Stomach (tissue), 9 donors: ENCODE results near the gene LZTR1. TPM values are rescaled to one million over a fixed set of nuclear protein-coding genes. Genes with fewer than 3 reads are reported as not detected.
"Not testable (repeated sequence)": the region's sequence is repeated elsewhere in the genome, so short reads cannot be mapped to it uniquely, and the experiment has no call there.

Source experiments
- DNase-seq, 2 donors: peaks; one replicate each; pipeline versions ENCODE4 v3.0.0 to v3.0.0-alpha.2; 2013 to 2019
- H3K27ac ChIP-seq, 5 donors: fragments of 200-600 bp in 4 of 5; sonication (generic) in 4 of 5; one replicate each; pipeline ENCODE4 v1.5.1; 2013 to 2019; ENCODE audit warnings: mild to moderate bottlenecking in 1 of 5, moderate library complexity in 1 of 5
- H3K27me3 ChIP-seq, 3 donors: fragments of 200-600 bp; sonication (generic); one replicate each; pipeline ENCODE4 v1.5.1; 2017 to 2019; ENCODE audit warnings: mixed run types in 1 of 3
- H3K36me3 ChIP-seq, 4 donors: fragments of 200-600 bp; sonication (generic); 1 replicate in 3 of 4; 2 replicates in 1 of 4; pipeline ENCODE4 v1.5.1; 2016 to 2019
- H3K4me1 ChIP-seq, 4 donors: fragments of 200-600 bp; sonication (generic); one replicate each; pipeline ENCODE4 v1.5.1; 2016 to 2019
- H3K4me3 ChIP-seq, 4 donors: fragments of 200-600 bp; sonication (generic) in 3 of 4; one replicate each; pipeline ENCODE4 v1.5.1; 2016 to 2019; ENCODE audit warnings: mild to moderate bottlenecking in 1 of 4
- H3K9me3 ChIP-seq, 4 donors: fragments of 200-600 bp; sonication (generic); one replicate each; pipeline ENCODE4 v1.5.1; 2016 to 2019
- EP300 ChIP-seq: sonication (generic); formaldehyde crosslinking; IDR thresholded peaks from one replicate; pipeline ENCODE4 v1.6.1; 2017; ENCODE audit warnings: antibody characterized with exemption
- POLR2A ChIP-seq, 4 donors: fragments of 450-650 bp; IDR thresholded peaks; one replicate each; pipeline ENCODE4 v1.6.1; 2016; ENCODE audit warnings: antibody characterized with exemption in 4 of 4, control low read depth in 2 of 4, mild to moderate bottlenecking in 1 of 4, moderate library complexity in 1 of 4
- POLR2AphosphoS5 ChIP-seq, 3 donors: sonication (generic); formaldehyde crosslinking; IDR thresholded peaks; one replicate each; pipeline ENCODE4 v1.6.1; 2016; ENCODE audit warnings: antibody characterized with exemption in 3 of 3
- WGBS, 5 donors: extraction: QIAGEN DNeasy Blood & Tissue Kit in 3 of 5; methylation state at CpG; one replicate each; pipeline versions ENCODE4 v1.1.5 to v1.1.7; 2013 to 2018; 5-methylcytosine and 5-hydroxymethylcytosine counted together
- intact Hi-C: fragments of 100-400 bp; cut with DNase I; formaldehyde crosslinking; loops from one replicate; pipeline ENCODE4 v1.15.1; 2023; ENCODE audit warnings: low total_unique reads
- polyA plus RNA-seq, 3 donors: library from polyadenylated mRNA; stranded (reverse); fragments of 200-250 nt; gene quantifications; one replicate each; pipeline ENCODE4 v1.2.3, GENCODE V29; 2013
- total RNA-seq, 5 donors: library from RNA; depleted of rRNA; stranded (reverse); fragments of >200 nt; gene quantifications; one replicate each; pipeline versions ENCODE4 v1.1.0 to v1.2.3, GENCODE V29; 2014 to 2016
- TF ChIP-seq, protein P1 (sequence below), 7 experiments: fragments of 450-650 bp in 4 of 7; fragments of 200-600 bp in 3 of 7; sonication (generic) in 3 of 7; IDR thresholded peaks; one replicate each; pipeline ENCODE4 v1.5.1; 2016 to 2019; ENCODE audit warnings: antibody characterized with exemption in 7 of 7, control low read depth in 2 of 7, mild to moderate bottlenecking in 1 of 7
- donor health status: healthy with polysubstance abuse.
- donor health status: Bipolar disorder and iron deficiency.
- donor health status: healthy.

LZTR1 gene
- total and polyA plus RNA-seq, 8 donors: 13.7 to 148 (median 29.5) TPM

DNA sequence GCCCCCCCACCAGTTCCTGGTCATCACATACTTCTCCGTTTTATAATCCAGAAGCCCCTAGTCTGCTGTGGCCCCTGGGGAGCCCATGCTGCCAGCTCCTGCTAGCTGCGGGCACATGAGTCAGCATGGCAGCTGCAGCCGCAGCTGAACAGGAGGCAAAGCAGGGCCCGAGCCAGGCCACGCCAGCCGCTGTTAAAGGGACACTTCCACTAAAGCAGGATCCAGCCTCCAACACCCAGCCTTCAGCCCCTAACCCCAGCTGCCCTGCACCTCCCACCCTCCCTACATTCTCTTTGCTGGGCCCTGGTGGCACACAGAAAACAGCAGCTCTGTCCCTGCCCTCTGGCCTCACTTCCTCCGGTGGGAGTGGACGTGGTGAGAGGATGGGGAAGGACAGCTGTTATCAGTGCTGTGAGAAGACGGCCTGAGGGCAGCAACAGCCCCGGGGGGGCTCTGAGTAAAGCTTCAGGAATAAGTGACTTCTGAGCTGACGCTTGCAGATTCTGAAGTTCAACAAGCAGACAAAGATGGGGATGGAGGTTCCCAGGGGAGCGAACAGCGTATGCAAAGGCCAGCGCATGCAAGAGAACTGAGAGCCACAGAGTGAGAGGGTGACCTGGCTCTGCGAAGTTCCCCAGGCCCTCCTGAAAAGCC lies 63.0 kb downstream of the LZTR1 start:
- Histone ChIP-seq H3K27ac (peak overlapping the region in 1 of 5 donors; percentile 52), H3K36me3 (no peaks in the 10 kb centered on the region), H3K9me3 (no peaks in the 10 kb centered on the region), H3K4me3 (peak overlapping the region; percentile 32 to 51 (median 46)), H3K27me3 (peaks cover 0 to 19% (median 5%) of the 10 kb centered on the region in 3 donors), H3K4me1 (peaks cover 9 to 29% (median 16%) of the 10 kb centered on the region in 4 donors)
- DNase-seq: no peak
- TF ChIP-seq POLR2A (IDR thresholded peaks at IDR 0.05): no peak
- TF ChIP-seq POLR2AphosphoS5 (IDR thresholded peaks at IDR 0.05): no peak
- TF ChIP-seq, protein P1, sequence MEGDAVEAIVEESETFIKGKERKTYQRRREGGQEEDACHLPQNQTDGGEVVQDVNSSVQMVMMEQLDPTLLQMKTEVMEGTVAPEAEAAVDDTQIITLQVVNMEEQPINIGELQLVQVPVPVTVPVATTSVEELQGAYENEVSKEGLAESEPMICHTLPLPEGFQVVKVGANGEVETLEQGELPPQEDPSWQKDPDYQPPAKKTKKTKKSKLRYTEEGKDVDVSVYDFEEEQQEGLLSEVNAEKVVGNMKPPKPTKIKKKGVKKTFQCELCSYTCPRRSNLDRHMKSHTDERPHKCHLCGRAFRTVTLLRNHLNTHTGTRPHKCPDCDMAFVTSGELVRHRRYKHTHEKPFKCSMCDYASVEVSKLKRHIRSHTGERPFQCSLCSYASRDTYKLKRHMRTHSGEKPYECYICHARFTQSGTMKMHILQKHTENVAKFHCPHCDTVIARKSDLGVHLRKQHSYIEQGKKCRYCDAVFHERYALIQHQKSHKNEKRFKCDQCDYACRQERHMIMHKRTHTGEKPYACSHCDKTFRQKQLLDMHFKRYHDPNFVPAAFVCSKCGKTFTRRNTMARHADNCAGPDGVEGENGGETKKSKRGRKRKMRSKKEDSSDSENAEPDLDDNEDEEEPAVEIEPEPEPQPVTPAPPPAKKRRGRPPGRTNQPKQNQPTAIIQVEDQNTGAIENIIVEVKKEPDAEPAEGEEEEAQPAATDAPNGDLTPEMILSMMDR (IDR thresholded peaks at IDR 0.05): no peak
- TF ChIP-seq EP300: no peak
- WGBS, 5 donors: 7 to 25% (median 21%) methylated on average over 14 to 15 of the region's 15 CpGs
- intact Hi-C loops: no loop called here

DNA sequence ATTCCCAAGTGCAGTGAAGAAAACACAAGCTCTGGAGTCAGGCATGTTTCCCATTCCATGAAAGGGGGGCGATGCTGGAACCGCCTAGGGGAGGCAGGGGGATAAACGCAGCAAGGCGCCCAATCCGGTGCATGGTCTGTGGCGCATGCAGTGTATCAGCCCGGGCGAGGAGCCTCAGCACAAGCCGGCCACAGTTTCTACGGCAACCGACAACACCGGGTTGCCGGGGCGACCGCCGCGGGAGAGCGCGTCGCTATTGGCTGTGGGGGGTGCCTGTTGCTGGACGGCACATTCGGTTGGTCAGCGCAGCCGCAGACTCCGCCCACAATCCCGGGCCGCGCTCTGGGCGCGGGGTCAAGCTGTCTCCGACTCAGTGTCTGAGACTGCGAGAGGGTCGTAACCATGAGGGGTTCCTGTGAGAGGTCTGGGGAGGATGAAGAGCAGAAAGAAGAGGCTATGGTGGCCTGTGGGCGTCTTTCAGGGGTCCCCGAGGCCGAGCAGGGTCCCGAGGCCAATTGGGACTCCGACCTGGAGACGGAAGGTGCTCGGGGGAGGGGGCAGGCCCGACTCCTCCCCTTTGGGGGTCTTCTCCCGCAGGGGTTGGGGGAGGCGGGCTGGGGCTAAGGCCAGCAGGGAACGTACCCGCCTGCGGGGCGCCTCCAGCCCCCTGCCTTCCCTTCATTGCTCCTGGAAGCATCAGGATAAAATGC lies 63.6 kb downstream of the LZTR1 start, which contains the start of gene LRRC74B:
Gene LRRC74B, plus strand, starts transcription at position 362 of the 710 bp plus-strand sequence. Its CDS starts 41 bp downstream, at position 403.
- H3K27me3 ChIP-seq: peaks cover 0 to 19% (median 5%) of the 10 kb centered on the region in 3 donors
- WGBS, 5 donors: 6 to 9% (median 7%) methylated on average over 28 to 47 of the region's 47 CpGs
- peaks cover 9 to 29% (median 16%) of the 10 kb centered on the region in 4 donors for H3K4me1 ChIP-seq
- H3K27ac ChIP-seq: peak within 1 kb of the TSS in 2 of 5 donors; percentile 52 to 55
- peak; percentile 88 to 97 for DNase-seq
- peak within 1 kb of the TSS; percentile 32 to 51 (median 46) for H3K4me3 ChIP-seq
- no peaks in the 10 kb centered on the region for H3K9me3 ChIP-seq
- H3K36me3 ChIP-seq: no peaks in the 10 kb centered on the region
- intact Hi-C loops: no loop called here
- TF ChIP-seq POLR2AphosphoS5 (IDR thresholded peaks at IDR 0.05): no peak
- no peak for TF ChIP-seq EP300
- TF ChIP-seq, protein P1 (IDR thresholded peaks at IDR 0.05): no peak
- TF ChIP-seq POLR2A (IDR thresholded peaks at IDR 0.05): no peak

DNA sequence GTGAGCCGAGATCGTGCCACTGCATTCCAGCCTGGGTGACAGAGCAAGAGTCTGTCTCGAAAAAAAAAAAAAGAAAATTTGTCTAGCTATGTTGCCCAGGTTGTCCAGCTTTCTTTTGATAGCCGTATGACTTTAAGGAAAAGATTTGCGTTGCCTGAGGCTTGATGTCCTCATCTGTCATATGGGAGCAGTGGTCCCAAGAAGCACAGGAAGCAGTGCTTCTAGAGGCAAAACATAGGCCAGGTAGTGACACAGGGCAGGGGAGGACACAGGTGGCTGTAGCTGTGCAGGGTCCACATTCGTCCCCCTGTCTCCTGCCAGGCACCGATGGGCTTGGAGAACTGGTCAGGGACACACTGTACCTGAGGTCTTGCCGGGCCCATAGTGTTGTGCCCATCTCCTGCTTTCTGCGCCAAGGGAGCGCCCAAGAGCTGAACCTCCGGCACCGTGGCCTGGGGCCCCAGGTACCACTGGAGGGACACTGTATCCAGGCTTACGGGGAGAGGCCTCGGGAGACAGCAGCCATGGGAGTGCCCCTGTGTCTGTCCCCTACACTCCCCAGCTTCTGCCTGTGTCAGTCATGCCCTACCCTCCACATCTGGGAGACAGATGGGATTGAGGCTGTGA lies 65.1 kb downstream of the LZTR1 start:
- no peaks in the 10 kb centered on the region for H3K9me3 ChIP-seq
- H3K27me3 ChIP-seq: peaks cover 0 to 19% (median 5%) of the 10 kb centered on the region in 3 donors
- no peaks in the 10 kb centered on the region for H3K36me3 ChIP-seq
- WGBS, 5 donors: 88 to 93% (median 90%) methylated on average over 11 to 14 of the region's 14 CpGs
- peaks cover 9 to 29% (median 16%) of the 10 kb centered on the region in 4 donors for H3K4me1 ChIP-seq
- TF ChIP-seq, protein P1 (IDR thresholded peaks at IDR 0.05): no peak
- no peak for TF ChIP-seq POLR2AphosphoS5 (IDR thresholded peaks at IDR 0.05)
- TF ChIP-seq EP300: no peak
- TF ChIP-seq POLR2A (IDR thresholded peaks at IDR 0.05): no peak
- H3K4me3 ChIP-seq: no peak overlapping the region
- H3K27ac ChIP-seq: no peak overlapping the region
- DNase-seq: no peak
- intact Hi-C loops: no loop called here

DNA sequence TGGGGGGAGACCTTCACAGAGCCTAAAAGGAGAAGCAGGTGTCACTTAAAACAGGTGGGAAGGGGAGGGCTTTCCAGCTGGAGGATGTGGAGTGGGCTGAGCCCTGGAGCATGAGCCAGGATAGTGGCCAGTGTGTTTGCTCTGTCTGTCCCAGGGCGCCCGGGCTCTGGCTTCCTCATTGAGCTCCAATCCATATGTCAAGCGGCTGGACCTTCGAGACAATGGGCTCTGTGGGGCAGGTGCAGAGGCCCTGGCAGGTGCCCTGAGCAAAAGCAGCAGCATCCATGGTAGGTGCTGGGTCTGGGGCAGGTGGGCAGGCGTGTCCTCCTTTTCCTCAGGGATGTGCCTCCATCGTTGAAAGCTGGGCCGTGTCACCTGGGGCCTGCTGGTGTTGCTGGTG lies 65.6 kb downstream of the LZTR1 start:
- Histone ChIP-seq H3K4me3 (no peak overlapping the region), H3K36me3 (no peaks in the 10 kb centered on the region), H3K27me3 (peaks cover 0 to 19% (median 5%) of the 10 kb centered on the region in 3 donors), H3K4me1 (peaks cover 9 to 29% (median 16%) of the 10 kb centered on the region in 4 donors), H3K27ac (no peak overlapping the region), H3K9me3 (no peaks in the 10 kb centered on the region)
- TF ChIP-seq EP300 (no peak), POLR2AphosphoS5 (IDR thresholded peaks at IDR 0.05) (no peak), POLR2A (IDR thresholded peaks at IDR 0.05) (no peak)
- TF ChIP-seq, protein P1 (IDR thresholded peaks at IDR 0.05): no peak
- intact Hi-C loops: no loop called here
- DNase-seq: no peak
- 58 to 74% (median 73%) methylated on average over 7 of the region's 7 CpGs for WGBS, 5 donors

DNA sequence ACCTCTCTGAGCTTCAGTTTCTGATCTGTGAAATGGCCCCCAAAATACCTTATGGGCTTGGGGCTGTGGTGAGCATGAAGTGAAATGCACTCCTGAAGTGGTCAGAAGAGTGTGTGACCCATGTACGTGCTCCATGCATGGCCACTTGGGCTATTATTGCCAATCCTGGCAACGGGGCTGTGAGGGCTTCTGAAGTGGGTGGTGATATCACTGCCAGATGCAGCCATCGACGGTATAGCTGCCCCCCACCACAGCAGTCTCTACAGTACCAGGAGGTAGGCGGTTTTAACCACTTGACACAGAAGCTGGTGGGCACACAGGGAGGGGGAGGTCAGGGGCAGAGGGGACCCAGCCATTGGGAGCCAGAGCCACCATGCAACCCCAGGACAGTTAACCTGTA lies 66.4 kb downstream of the LZTR1 start:
- 78 to 100% (median 84%) methylated on average over 1 to 5 of the region's 5 CpGs for WGBS, 5 donors
- DNase-seq, intact Hi-C loops: not testable (repeated sequence)

More for the DNA sequence above, 66.4 kb downstream of the LZTR1 start:
- H3K4me1 ChIP-seq: peaks cover 9 to 28% (median 16%) of the 10 kb centered on the region in 4 donors
- not testable (repeated sequence) for H3K36me3 ChIP-seq, H3K9me3 ChIP-seq, H3K4me3 ChIP-seq, H3K27ac ChIP-seq
- peaks cover 0 to 19% (median 5%) of the 10 kb centered on the region in 3 donors for H3K27me3 ChIP-seq
